AG04450 (cell line): ENCODE data around the gene SELENOI. TPM values are rescaled to one million over a fixed set of nuclear protein-coding genes. Genes with fewer than 3 reads are reported as not detected.
"Not testable (repeated sequence)": the region's sequence is repeated elsewhere in the genome, so short reads cannot be mapped to it uniquely, and the experiment has no call there.

ENCODE experiments used
- CTCF ChIA-PET: fragments of 300-600, 350-600 bp; formaldehyde crosslinking; extraction: SDS; loops from one replicate; lab custom pipeline; 2022; ENCODE audit warnings: antibody characterized with exemption, inconsistent platforms; lab: Charles Lee
- POLR2A ChIA-PET: fragments of 350-600 bp; formaldehyde crosslinking; extraction: SDS; loops from one replicate; lab custom pipeline; 2021; ENCODE audit warnings: antibody characterized with exemption, inconsistent platforms; lab: Yijun Ruan, JAX
- DNase-seq: peaks from one replicate; pipeline ENCODE4 v3.0.0-alpha.2; 2011; ENCODE audit warnings: low read depth, low spot score
- H3K27ac ChIP-seq: one replicate; pipeline ENCODE4 v1.5.1; 2012; ENCODE audit warnings: low read depth, low read length, control low read depth
- H3K27me3 ChIP-seq: one replicate; pipeline ENCODE4 v1.6.0; 2012; ENCODE audit warnings: low read length; ENCODE audit not compliant: control insufficient read depth, insufficient read depth
- H3K4me3 ChIP-seq: 2 replicates; pipeline ENCODE4 v1.5.1; 2011; ENCODE audit warnings: mild to moderate bottlenecking, low read depth, low read length, control low read depth
- H3K9me3 ChIP-seq: 2 replicates; pipeline ENCODE4 v1.5.1; 2012; ENCODE audit warnings: low read length; ENCODE audit not compliant: control insufficient read depth, insufficient read depth
- polyA plus RNA-seq: library from polyadenylated mRNA; depleted of rRNA; stranded (reverse); fragments of >200 nt; gene quantifications from 2 replicates; pipeline ENCODE4 v1.2.3, GENCODE V29; 2011
- TF ChIP-seq, protein P1 (sequence below): IDR thresholded peaks from 2 replicates; pipeline ENCODE4 v1.5.1; 2011; ENCODE audit warnings: low read depth, low read length, control low read depth, inconsistent platforms

SELENOI gene
- polyA plus RNA-seq, 1 experiment: 10.9 TPM

- CTCF ChIA-PET: interaction anchor here (0.5 to 3.3 kb wide), 20 partner anchors 8 to 681 kb away, joined by 3 to 14 read pairs (median 6); partner anchors contain the start of gene ADGRF3
- no peak for DNase-seq
- TF ChIP-seq, protein P1, sequence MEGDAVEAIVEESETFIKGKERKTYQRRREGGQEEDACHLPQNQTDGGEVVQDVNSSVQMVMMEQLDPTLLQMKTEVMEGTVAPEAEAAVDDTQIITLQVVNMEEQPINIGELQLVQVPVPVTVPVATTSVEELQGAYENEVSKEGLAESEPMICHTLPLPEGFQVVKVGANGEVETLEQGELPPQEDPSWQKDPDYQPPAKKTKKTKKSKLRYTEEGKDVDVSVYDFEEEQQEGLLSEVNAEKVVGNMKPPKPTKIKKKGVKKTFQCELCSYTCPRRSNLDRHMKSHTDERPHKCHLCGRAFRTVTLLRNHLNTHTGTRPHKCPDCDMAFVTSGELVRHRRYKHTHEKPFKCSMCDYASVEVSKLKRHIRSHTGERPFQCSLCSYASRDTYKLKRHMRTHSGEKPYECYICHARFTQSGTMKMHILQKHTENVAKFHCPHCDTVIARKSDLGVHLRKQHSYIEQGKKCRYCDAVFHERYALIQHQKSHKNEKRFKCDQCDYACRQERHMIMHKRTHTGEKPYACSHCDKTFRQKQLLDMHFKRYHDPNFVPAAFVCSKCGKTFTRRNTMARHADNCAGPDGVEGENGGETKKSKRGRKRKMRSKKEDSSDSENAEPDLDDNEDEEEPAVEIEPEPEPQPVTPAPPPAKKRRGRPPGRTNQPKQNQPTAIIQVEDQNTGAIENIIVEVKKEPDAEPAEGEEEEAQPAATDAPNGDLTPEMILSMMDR: no peak
- H3K27me3 ChIP-seq: peaks cover 5% of the 10 kb centered on the region
- POLR2A ChIA-PET: interaction anchor here (0.5 kb wide), 1 partner anchor 136 kb away, joined by 4 read pairs; no protein-coding TSS in a partner anchor
- H3K9me3 ChIP-seq: no peaks in the 10 kb centered on the region
- H3K27ac ChIP-seq: no peak overlapping the region
- no peak overlapping the region for H3K4me3 ChIP-seq
These were observed 15.3 kb upstream of the SELENOI start for GRCh38 chr2:26330604-26331003.

GRCh38 chr2:26331321-26331720 lies 14.6 kb upstream of the SELENOI start:
- DNase-seq, H3K9me3 ChIP-seq, H3K4me3 ChIP-seq, H3K27ac ChIP-seq, H3K27me3 ChIP-seq: not testable (repeated sequence)
- CTCF ChIA-PET: interaction anchor here (1.1 to 3.3 kb wide), 15 partner anchors 10 to 380 kb away, joined by 3 to 14 read pairs (median 6); partner anchors contain the start of gene ADGRF3
- POLR2A ChIA-PET: interaction anchor here (0.5 kb wide), 1 partner anchor 136 kb away, joined by 4 read pairs; no protein-coding TSS in a partner anchor

DNA sequence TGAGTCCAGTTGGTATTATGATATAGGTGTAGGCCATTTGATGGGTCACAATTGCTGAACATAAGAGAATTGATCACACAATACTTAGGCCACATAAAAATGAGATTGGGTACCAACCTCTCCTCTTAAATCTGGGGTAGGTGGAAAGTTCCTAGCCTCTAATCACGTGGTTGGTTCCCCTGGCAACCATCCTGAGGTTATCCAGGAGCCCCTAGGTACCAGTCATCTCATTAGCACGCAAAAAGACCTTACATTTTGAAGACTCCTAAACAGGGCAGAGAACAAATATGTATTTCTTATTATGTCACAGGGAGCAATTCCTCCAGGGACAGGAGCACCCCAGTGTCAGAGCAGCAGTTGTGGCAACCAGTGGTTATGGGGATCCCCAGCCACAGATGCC lies 12.7 kb upstream of the SELENOI start:
- POLR2A ChIA-PET: no interaction called here
- H3K4me3 ChIP-seq: no peak overlapping the region
- DNase-seq: no peak
- peaks cover 5% of the 10 kb centered on the region for H3K27me3 ChIP-seq
- CTCF ChIA-PET: no interaction called here
- TF ChIP-seq, protein P1: no peak
- H3K27ac ChIP-seq: no peak overlapping the region
- H3K9me3 ChIP-seq: no peaks in the 10 kb centered on the region

DNA sequence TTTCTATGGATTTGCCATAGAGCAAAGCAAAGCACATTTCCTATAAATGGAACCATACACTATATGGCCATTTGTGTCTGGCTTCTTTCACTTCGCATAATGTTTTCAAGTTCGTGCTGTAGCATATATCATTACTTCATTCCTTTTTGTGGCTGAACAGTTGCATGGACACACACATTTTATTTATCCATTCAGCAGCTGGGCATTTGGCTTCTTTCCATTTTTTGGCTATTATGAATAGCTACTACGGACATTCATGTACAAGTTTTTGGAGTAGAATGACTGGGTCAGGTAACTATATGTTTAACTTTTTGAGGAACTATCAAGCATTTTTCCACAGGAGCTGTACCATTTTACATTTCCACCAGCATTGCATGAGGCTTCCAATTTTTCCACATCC lies 10.7 kb upstream of the SELENOI start:
- ChIA-PET POLR2A (no interaction called here), CTCF (no interaction called here)
- H3K9me3 ChIP-seq: no peaks in the 10 kb centered on the region
- TF ChIP-seq, protein P1: no peak
- no peak for DNase-seq
- H3K4me3 ChIP-seq: no peak overlapping the region
- H3K27ac ChIP-seq: no peak overlapping the region
- H3K27me3 ChIP-seq: peaks cover 5% of the 10 kb centered on the region

GRCh38 chr2:26336719-26337118 lies 9.2 kb upstream of the SELENOI start:
- POLR2A ChIA-PET: no interaction called here
- TF ChIP-seq, protein P1: no peak
- DNase-seq: no peak
- CTCF ChIA-PET: no interaction called here
- no peaks in the 10 kb centered on the region for H3K9me3 ChIP-seq
- H3K27me3 ChIP-seq: peaks cover 5% of the 10 kb centered on the region
- H3K4me3 ChIP-seq: no peak overlapping the region
- no peak overlapping the region for H3K27ac ChIP-seq
